BLaER1 (cell line): ENCODE results near the gene PRRT4.

Source experiments
- H3K27ac ChIP-seq: shearing (Covaris generic); formaldehyde crosslinking; 2 replicates; pipeline ENCODE4 v1.8.1; 2022
- H3K27me3 ChIP-seq: shearing (Covaris generic); formaldehyde crosslinking; 2 replicates; pipeline ENCODE4 v1.8.1; 2022
- H3K36me3 ChIP-seq: shearing (Covaris generic); formaldehyde crosslinking; 2 replicates; pipeline ENCODE4 v1.8.1; 2022
- H3K4me1 ChIP-seq: shearing (Covaris generic); formaldehyde crosslinking; 2 replicates; pipeline ENCODE4 v1.8.1; 2022
- H3K4me2 ChIP-seq: shearing (Covaris generic); formaldehyde crosslinking; 2 replicates; pipeline ENCODE4 v1.8.1; 2022
- H3K4me3 ChIP-seq: shearing (Covaris generic); formaldehyde crosslinking; 2 replicates; pipeline ENCODE4 v1.8.1; 2022
- H3K9ac ChIP-seq: shearing (Covaris generic); formaldehyde crosslinking; 2 replicates; pipeline ENCODE4 v1.8.1; 2022
- H3K9me3 ChIP-seq: shearing (Covaris generic); formaldehyde crosslinking; 2 replicates; pipeline ENCODE4 v1.8.1; 2022
- H4K20me1 ChIP-seq: shearing (Covaris generic); formaldehyde crosslinking; 2 replicates; pipeline ENCODE4 v1.8.1; 2022
- Cebpa-rat ChIP-seq: shearing (Covaris generic); IDR thresholded peaks from 2 replicates; pipeline ENCODE4 v1.8.1; 2022

Gene PRRT4

DNA sequence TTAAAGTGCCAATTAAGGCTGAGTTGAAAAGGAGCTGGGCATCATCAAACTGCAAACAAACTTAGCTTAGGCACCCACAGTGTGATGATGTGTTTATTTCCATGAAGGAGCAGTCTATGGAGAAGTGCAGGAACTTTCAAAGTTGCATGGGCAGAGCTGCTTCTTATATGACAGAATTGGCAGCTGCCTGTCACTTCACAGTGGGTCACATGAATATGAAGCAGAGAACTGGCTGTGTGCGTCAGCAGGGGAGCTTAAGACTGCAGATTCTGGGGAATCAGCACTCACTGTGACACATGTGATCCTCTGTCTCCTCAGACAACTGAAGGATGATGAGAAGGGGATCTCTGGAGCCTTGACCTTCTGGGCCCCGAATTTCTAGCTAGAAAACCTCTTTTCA is 54.4 kb downstream of the PRRT4 start:
- Histone ChIP-seq H3K4me3 (no peak overlapping the region), H4K20me1 (no peaks in the 10 kb centered on the region), H3K27ac (no peak overlapping the region), H3K36me3 (peaks cover 97% of the 10 kb centered on the region), H3K4me1 (0 out of 2 replicates have a peak, but pooled peaks cover 5% of the 10 kb centered on the region), H3K9ac (no peak overlapping the region), H3K9me3 (no peaks in the 10 kb centered on the region), H3K27me3 (no peaks in the 10 kb centered on the region), H3K4me2 (no peak overlapping the region)
- no peak for TF ChIP-seq Cebpa-rat

DNA sequence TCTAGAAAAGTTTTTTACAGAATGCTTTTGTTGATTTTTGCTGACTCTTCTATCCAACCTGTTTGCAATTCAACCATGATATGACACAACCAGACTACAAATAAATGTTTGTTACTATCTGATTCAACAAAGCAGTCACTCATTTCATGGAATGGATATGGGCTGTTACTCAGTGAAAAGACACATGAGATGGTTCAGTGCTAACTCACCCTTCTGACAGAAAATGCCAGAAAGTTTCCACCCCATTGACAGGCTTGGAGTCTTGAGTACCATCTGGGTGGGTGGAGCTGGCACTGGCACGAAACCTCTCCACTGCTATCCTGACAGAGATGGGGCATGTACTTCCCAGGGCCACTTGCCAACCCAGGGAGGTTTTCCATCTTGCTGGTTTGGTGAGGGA is 57.3 kb downstream of the PRRT4 start:
- no peaks in the 10 kb centered on the region for H4K20me1 ChIP-seq
- no peak overlapping the region for H3K4me3 ChIP-seq
- 0 out of 2 replicates have a peak, but pooled peaks cover 7% of the 10 kb centered on the region for H3K4me1 ChIP-seq
- H3K4me2 ChIP-seq = no peak overlapping the region
- H3K36me3 ChIP-seq = peaks cover 89% of the 10 kb centered on the region
- no peaks in the 10 kb centered on the region for H3K27me3 ChIP-seq
- no peak overlapping the region for H3K27ac ChIP-seq
- no peaks in the 10 kb centered on the region for H3K9me3 ChIP-seq
- no peak overlapping the region for H3K9ac ChIP-seq
- TF ChIP-seq Cebpa-rat = no peak

DNA sequence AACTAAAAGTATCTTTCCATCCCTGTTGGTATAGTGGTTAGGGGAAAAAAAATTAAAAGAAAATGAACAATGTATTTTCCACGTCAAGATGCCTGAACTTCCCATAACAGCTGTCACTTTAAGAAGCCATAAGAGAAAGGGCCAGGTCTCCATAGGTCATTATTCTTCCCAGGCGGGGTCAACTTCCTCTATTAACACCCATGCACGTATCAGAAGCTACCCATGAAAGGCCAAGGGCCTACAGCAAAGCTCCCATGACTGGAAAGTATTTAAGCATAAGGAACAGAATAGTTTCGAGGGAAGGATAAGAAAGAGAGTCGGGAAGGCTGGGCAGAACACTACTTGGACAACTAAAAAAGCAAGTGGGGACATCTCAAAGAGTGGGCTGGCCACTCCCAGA is 57.8 kb downstream of the PRRT4 start:
- Histone ChIP-seq H4K20me1 (no peaks in the 10 kb centered on the region), H3K9me3 (no peaks in the 10 kb centered on the region), H3K4me3 (no peak overlapping the region), H3K4me2 (no peak overlapping the region), H3K27ac (no peak overlapping the region), H3K36me3 (peaks cover 83% of the 10 kb centered on the region), H3K4me1 (peaks cover 11% of the 10 kb centered on the region; the same call in 1 of the 2 replicates), H3K9ac (no peak overlapping the region), H3K27me3 (no peaks in the 10 kb centered on the region)
- TF ChIP-seq Cebpa-rat = no peak

DNA sequence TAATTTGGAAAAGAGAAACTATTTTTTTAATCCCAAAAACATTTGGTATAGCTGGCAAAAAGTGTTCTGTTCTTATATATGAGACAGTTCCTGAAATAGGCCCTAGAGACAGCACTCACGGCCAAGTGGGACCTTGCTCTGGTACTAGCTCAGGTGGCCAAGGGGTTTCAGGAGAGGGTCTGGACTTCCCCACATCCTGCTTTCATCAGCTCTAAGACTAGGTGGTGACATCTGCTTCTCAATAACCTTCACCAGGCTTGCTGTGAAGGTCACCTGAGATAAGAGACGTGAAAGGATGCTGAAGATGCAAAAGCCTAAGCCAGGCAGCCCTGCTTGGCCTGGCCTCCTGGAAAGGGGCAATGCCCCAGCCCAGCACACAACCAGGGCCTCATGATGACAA is 58.4 kb downstream of the PRRT4 start:
- Histone ChIP-seq H3K9ac (no peak overlapping the region), H3K9me3 (no peaks in the 10 kb centered on the region), H4K20me1 (no peaks in the 10 kb centered on the region), H3K27ac (no peak overlapping the region), H3K4me2 (no peak overlapping the region), H3K36me3 (peaks cover 78% of the 10 kb centered on the region), H3K27me3 (no peaks in the 10 kb centered on the region), H3K4me1 (peaks cover 11% of the 10 kb centered on the region; the same call in 1 of the 2 replicates), H3K4me3 (no peak overlapping the region)
- no peak for TF ChIP-seq Cebpa-rat

DNA sequence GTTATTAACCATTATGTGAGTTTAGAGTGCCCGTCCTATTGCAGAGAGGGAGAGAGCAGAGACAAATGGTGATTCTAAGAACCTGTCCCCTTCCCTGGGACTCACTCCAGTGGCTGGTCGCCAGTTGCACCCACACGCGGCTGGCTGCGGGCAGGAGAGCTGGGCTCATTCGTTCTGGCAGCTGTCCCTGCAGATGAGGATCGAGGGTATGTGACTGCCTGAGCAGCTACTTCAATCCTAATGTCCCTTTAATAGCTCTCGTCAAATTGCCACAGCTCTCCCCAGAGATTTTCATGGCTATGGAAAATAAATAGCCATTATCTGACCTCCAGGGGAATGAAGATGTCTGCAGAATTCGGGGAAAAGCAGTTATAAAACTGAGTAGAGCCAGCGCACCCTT is 59.4 kb downstream of the PRRT4 start:
- H3K27ac ChIP-seq = no peak overlapping the region
- H3K27me3 ChIP-seq = no peaks in the 10 kb centered on the region
- no peaks in the 10 kb centered on the region for H3K9me3 ChIP-seq
- no peak overlapping the region for H3K4me3 ChIP-seq
- no peak overlapping the region for H3K9ac ChIP-seq
- no peak overlapping the region for H3K4me2 ChIP-seq
- H4K20me1 ChIP-seq = no peaks in the 10 kb centered on the region
- no peak for TF ChIP-seq Cebpa-rat
- H3K36me3 ChIP-seq = peaks cover 68% of the 10 kb centered on the region
- peaks cover 11% of the 10 kb centered on the region; the same call in 1 of the 2 replicates for H3K4me1 ChIP-seq
